Measurements from ENCODE around the gene SOX18. TPM values are rescaled to one million over a fixed set of nuclear protein-coding genes. Genes with fewer than 3 reads are reported as not detected.

The SOX18 gene
- total RNA-seq, 2 donors from 2014 or later = not detected

- ATAC-seq = no peak
- DNase-seq = no peak
- peak overlapping the region; percentile 75 for H3K27ac Mint-ChIP-seq
- H3K4me3 Mint-ChIP-seq = peak overlapping the region; percentile 92
- H3K9me3 ChIP-seq (ENCODE audit: control insufficient read depth, low read length, poor library complexity, severe bottlenecking) = no peaks in the 10 kb centered on the region
- no peaks in the 10 kb centered on the region for H3K27me3 Mint-ChIP-seq
- H3K36me3 Mint-ChIP-seq (ENCODE audit: low read depth) = peaks cover 2% of the 10 kb centered on the region
- H3K4me1 Mint-ChIP-seq = peaks cover 24% of the 10 kb centered on the region
Measured at GRCh38 chr20:64084685-64085152, 35.3 kb upstream of the SOX18 start.

- Mint-ChIP-seq H3K27ac (peak within 1 kb of the TSS; percentile 75), H3K4me3 (peak within 1 kb of the TSS; percentile 92), H3K4me1 (peaks cover 25% of the 10 kb centered on the region), H3K27me3 (no peaks in the 10 kb centered on the region), H3K36me3 (ENCODE audit: low read depth) (peaks cover 2% of the 10 kb centered on the region)
- ATAC-seq (no peak), DNase-seq (no peak)
- H3K9me3 ChIP-seq (ENCODE audit: control insufficient read depth, low read length, poor library complexity, severe bottlenecking) = no peaks in the 10 kb centered on the region
Measured at GRCh38 chr20:64083804-64084684, 34.6 kb upstream of the SOX18 start, which contains the start of gene LKAAEAR1. LKAAEAR1 (minus strand) TSS chr20:64084398; CDS start chr20:64084219, 179 bp downstream.

GRCh38 chr20:64083378-64083803, 34.0 kb upstream of the SOX18 start:
- DNase-seq (peak; percentile 59 to 66 (median 63)), ATAC-seq (peak; percentile 43)
- H3K4me1 Mint-ChIP-seq = peaks cover 27% of the 10 kb centered on the region
- H3K27ac Mint-ChIP-seq = peak overlapping the region; percentile 89
- peak overlapping the region; percentile 85 for H3K4me3 Mint-ChIP-seq
- H3K27me3 Mint-ChIP-seq = no peaks in the 10 kb centered on the region
- H3K36me3 Mint-ChIP-seq (ENCODE audit: low read depth) = peaks cover 2% of the 10 kb centered on the region
- H3K9me3 ChIP-seq (ENCODE audit: control insufficient read depth, low read length, poor library complexity, severe bottlenecking) = no peaks in the 10 kb centered on the region

- Mint-ChIP-seq H3K4me1 (peaks cover 29% of the 10 kb centered on the region), H3K36me3 (ENCODE audit: low read depth) (no peaks in the 10 kb centered on the region), H3K27ac (peak overlapping the region; percentile 89), H3K4me3 (peak overlapping the region; percentile 85), H3K27me3 (no peaks in the 10 kb centered on the region)
- ATAC-seq (no peak), DNase-seq (no peak)
- no peaks in the 10 kb centered on the region for H3K9me3 ChIP-seq (ENCODE audit: control insufficient read depth, low read length, poor library complexity, severe bottlenecking)
Measured at GRCh38 chr20:64082820-64083377, 33.5 kb upstream of the SOX18 start.

- Mint-ChIP-seq H3K4me3 (peak overlapping the region; percentile 85), H3K27ac (peak overlapping the region; percentile 89), H3K4me1 (peaks cover 33% of the 10 kb centered on the region), H3K36me3 (ENCODE audit: low read depth) (no peaks in the 10 kb centered on the region), H3K27me3 (no peaks in the 10 kb centered on the region)
- no peaks in the 10 kb centered on the region for H3K9me3 ChIP-seq (ENCODE audit: control insufficient read depth, low read length, poor library complexity, severe bottlenecking)
- ATAC-seq (no peak), DNase-seq (no peak)
Measured at GRCh38 chr20:64082126-64082731, 32.8 kb upstream of the SOX18 start.

- Mint-ChIP-seq H3K4me1 (peaks cover 35% of the 10 kb centered on the region), H3K36me3 (ENCODE audit: low read depth) (no peaks in the 10 kb centered on the region), H3K4me3 (peak overlapping the region; percentile 85), H3K27me3 (no peaks in the 10 kb centered on the region), H3K27ac (peak overlapping the region; percentile 89)
- no peak for DNase-seq
- no peak for ATAC-seq
- no peaks in the 10 kb centered on the region for H3K9me3 ChIP-seq (ENCODE audit: control insufficient read depth, low read length, poor library complexity, severe bottlenecking)
Measured at GRCh38 chr20:64081624-64081964, 32.2 kb upstream of the SOX18 start.

- ATAC-seq (no peak), DNase-seq (no peak)
- Mint-ChIP-seq H3K4me3 (peak overlapping the region; percentile 83), H3K27ac (peak overlapping the region; percentile 89), H3K36me3 (ENCODE audit: low read depth) (no peaks in the 10 kb centered on the region), H3K4me1 (peaks cover 36% of the 10 kb centered on the region), H3K27me3 (no peaks in the 10 kb centered on the region)
- H3K9me3 ChIP-seq (ENCODE audit: control insufficient read depth, low read length, poor library complexity, severe bottlenecking) = no peaks in the 10 kb centered on the region
Measured at GRCh38 chr20:64080813-64081623, 31.6 kb upstream of the SOX18 start.

GRCh38 chr20:64080013-64080812, 30.8 kb upstream of the SOX18 start, which contains the start of gene OPRL1:
OPRL1 (plus strand) TSS chr20:64080082; CDS start chr20:64092721, 12,639 bp downstream.
- peak; percentile 73 for ATAC-seq
- no peaks in the 10 kb centered on the region for H3K9me3 ChIP-seq (ENCODE audit: control insufficient read depth, low read length, poor library complexity, severe bottlenecking)
- Mint-ChIP-seq H3K27me3 (no peaks in the 10 kb centered on the region), H3K36me3 (ENCODE audit: low read depth) (peaks cover 3% of the 10 kb centered on the region), H3K4me1 (peaks cover 40% of the 10 kb centered on the region), H3K27ac (peak within 1 kb of the TSS; percentile 90), H3K4me3 (peak within 1 kb of the TSS; percentile 93)
- DNase-seq = peak; percentile 59 to 71 (median 60)

- H3K9me3 ChIP-seq (ENCODE audit: control insufficient read depth, low read length, poor library complexity, severe bottlenecking) = no peaks in the 10 kb centered on the region
- Mint-ChIP-seq H3K27ac (peak within 1 kb of the TSS; percentile 90), H3K4me1 (peaks cover 38% of the 10 kb centered on the region), H3K27me3 (no peaks in the 10 kb centered on the region), H3K4me3 (peak within 1 kb of the TSS; percentile 93), H3K36me3 (ENCODE audit: low read depth) (peaks cover 3% of the 10 kb centered on the region)
- ATAC-seq (peak; percentile 38), DNase-seq (peak; percentile 42 to 72 (median 68))
Measured at GRCh38 chr20:64079273-64080012, 30.0 kb upstream of the SOX18 start, which contains the start of gene RGS19. RGS19 (minus strand) TSS chr20:64079518; CDS start chr20:64076886, 2,632 bp downstream.

GRCh38 chr20:64078934-64079272, 29.5 kb upstream of the SOX18 start:
- no peak for ATAC-seq
- DNase-seq = no peak
- peak overlapping the region; percentile 93 for H3K4me3 Mint-ChIP-seq
- H3K27me3 Mint-ChIP-seq = no peaks in the 10 kb centered on the region
- peaks cover 35% of the 10 kb centered on the region for H3K4me1 Mint-ChIP-seq
- peak overlapping the region; percentile 90 for H3K27ac Mint-ChIP-seq
- H3K9me3 ChIP-seq (ENCODE audit: control insufficient read depth, low read length, poor library complexity, severe bottlenecking) = no peaks in the 10 kb centered on the region
- peaks cover 3% of the 10 kb centered on the region for H3K36me3 Mint-ChIP-seq (ENCODE audit: low read depth)

GRCh38 chr20:64077876-64078551, 28.6 kb upstream of the SOX18 start:
- Mint-ChIP-seq H3K27ac (peak overlapping the region; percentile 90), H3K27me3 (no peaks in the 10 kb centered on the region), H3K4me1 (peaks cover 32% of the 10 kb centered on the region), H3K4me3 (peak overlapping the region; percentile 93), H3K36me3 (ENCODE audit: low read depth) (peaks cover 3% of the 10 kb centered on the region)
- DNase-seq (peak; percentile 39 to 56 (median 47)), ATAC-seq (peak; percentile 52)
- no peaks in the 10 kb centered on the region for H3K9me3 ChIP-seq (ENCODE audit: control insufficient read depth, low read length, poor library complexity, severe bottlenecking)

Data from T-helper 17 cell (primary cell).